ENCODE data around the gene CALD1.

The CALD1 gene

GRCh38 chr7:134752006-134752760, 27.3 kb upstream of the CALD1 start:
- Mint-ChIP-seq H3K4me3 (no peak overlapping the region), H3K27me3 (no peaks in the 10 kb centered on the region), H3K4me1 (no peaks in the 10 kb centered on the region), H3K9me3 (no peaks in the 10 kb centered on the region), H3K36me3 (no peaks in the 10 kb centered on the region), H3K27ac (no peak overlapping the region)

GRCh38 chr7:134755422-134756022, 23.9 kb upstream of the CALD1 start:
- peaks cover 8% of the 10 kb centered on the region for H3K4me1 Mint-ChIP-seq
- H3K36me3 Mint-ChIP-seq, result peaks cover 5% of the 10 kb centered on the region
- H3K4me3 Mint-ChIP-seq, result no peak overlapping the region
- no peaks in the 10 kb centered on the region for H3K27me3 Mint-ChIP-seq
- no peak overlapping the region for H3K27ac Mint-ChIP-seq
- H3K9me3 Mint-ChIP-seq, result no peaks in the 10 kb centered on the region

GRCh38 chr7:134757938-134758337, 21.5 kb upstream of the CALD1 start:
- no peak overlapping the region for H3K27ac Mint-ChIP-seq
- H3K36me3 Mint-ChIP-seq, result peaks cover 5% of the 10 kb centered on the region
- peaks cover 16% of the 10 kb centered on the region for H3K4me1 Mint-ChIP-seq
- H3K9me3 Mint-ChIP-seq, result no peaks in the 10 kb centered on the region
- H3K27me3 Mint-ChIP-seq, result no peaks in the 10 kb centered on the region
- H3K4me3 Mint-ChIP-seq, result no peak overlapping the region

- H3K4me3 Mint-ChIP-seq, result no peak overlapping the region
- peaks cover 16% of the 10 kb centered on the region for H3K4me1 Mint-ChIP-seq
- H3K27ac Mint-ChIP-seq, result no peak overlapping the region
- peaks cover 6% of the 10 kb centered on the region for H3K36me3 Mint-ChIP-seq
- no peaks in the 10 kb centered on the region for H3K27me3 Mint-ChIP-seq
- no peaks in the 10 kb centered on the region for H3K9me3 Mint-ChIP-seq
Observed at GRCh38 chr7:134758981-134759380, 20.5 kb upstream of the CALD1 start.

GRCh38 chr7:134761266-134761665, 18.2 kb upstream of the CALD1 start:
- Mint-ChIP-seq H3K27me3 (no peaks in the 10 kb centered on the region), H3K4me3 (no peak overlapping the region), H3K4me1 (peaks cover 16% of the 10 kb centered on the region), H3K27ac (no peak overlapping the region), H3K9me3 (no peaks in the 10 kb centered on the region), H3K36me3 (peaks cover 8% of the 10 kb centered on the region)

GRCh38 chr7:134763960-134764359, 15.5 kb upstream of the CALD1 start:
- Mint-ChIP-seq H3K36me3 (peaks cover 8% of the 10 kb centered on the region), H3K4me3 (no peak overlapping the region), H3K9me3 (no peaks in the 10 kb centered on the region), H3K4me1 (peaks cover 16% of the 10 kb centered on the region), H3K27me3 (no peaks in the 10 kb centered on the region), H3K27ac (no peak overlapping the region)

GRCh38 chr7:134764365-134764764, 15.1 kb upstream of the CALD1 start:
- no peak overlapping the region for H3K4me3 Mint-ChIP-seq
- no peaks in the 10 kb centered on the region for H3K9me3 Mint-ChIP-seq
- peaks cover 8% of the 10 kb centered on the region for H3K36me3 Mint-ChIP-seq
- no peaks in the 10 kb centered on the region for H3K27me3 Mint-ChIP-seq
- peaks cover 16% of the 10 kb centered on the region for H3K4me1 Mint-ChIP-seq
- H3K27ac Mint-ChIP-seq, result no peak overlapping the region

GRCh38 chr7:134766779-134767519, 12.5 kb upstream of the CALD1 start:
- H3K4me3 Mint-ChIP-seq, result no peak overlapping the region
- peaks cover 5% of the 10 kb centered on the region for H3K36me3 Mint-ChIP-seq
- H3K27ac Mint-ChIP-seq, result no peak overlapping the region
- H3K27me3 Mint-ChIP-seq, result no peaks in the 10 kb centered on the region
- H3K4me1 Mint-ChIP-seq, result no peaks in the 10 kb centered on the region
- H3K9me3 Mint-ChIP-seq, result no peaks in the 10 kb centered on the region

GRCh38 chr7:134767520-134768168, 11.8 kb upstream of the CALD1 start:
- Mint-ChIP-seq H3K36me3 (peaks cover 5% of the 10 kb centered on the region), H3K27me3 (no peaks in the 10 kb centered on the region), H3K4me1 (no peaks in the 10 kb centered on the region), H3K9me3 (no peaks in the 10 kb centered on the region), H3K4me3 (no peak overlapping the region), H3K27ac (no peak overlapping the region)

GRCh38 chr7:134768243-134768642, 11.2 kb upstream of the CALD1 start:
- no peaks in the 10 kb centered on the region for H3K27me3 Mint-ChIP-seq
- H3K36me3 Mint-ChIP-seq, result peaks cover 3% of the 10 kb centered on the region
- H3K4me3 Mint-ChIP-seq, result no peak overlapping the region
- no peaks in the 10 kb centered on the region for H3K9me3 Mint-ChIP-seq
- no peaks in the 10 kb centered on the region for H3K4me1 Mint-ChIP-seq
- H3K27ac Mint-ChIP-seq, result no peak overlapping the region

- Mint-ChIP-seq H3K36me3 (peaks cover 7% of the 10 kb centered on the region), H3K9me3 (no peaks in the 10 kb centered on the region), H3K4me3 (no peak overlapping the region), H3K27me3 (no peaks in the 10 kb centered on the region), H3K4me1 (no peaks in the 10 kb centered on the region), H3K27ac (no peak overlapping the region)
Observed at GRCh38 chr7:134770676-134771075, 8.8 kb upstream of the CALD1 start.

GRCh38 chr7:134771111-134771510, 8.3 kb upstream of the CALD1 start:
- no peaks in the 10 kb centered on the region for H3K4me1 Mint-ChIP-seq
- peaks cover 6% of the 10 kb centered on the region for H3K36me3 Mint-ChIP-seq
- H3K9me3 Mint-ChIP-seq, result no peaks in the 10 kb centered on the region
- no peaks in the 10 kb centered on the region for H3K27me3 Mint-ChIP-seq
- H3K4me3 Mint-ChIP-seq, result no peak overlapping the region
- no peak overlapping the region for H3K27ac Mint-ChIP-seq

GRCh38 chr7:134771889-134772288, 7.5 kb upstream of the CALD1 start:
- no peak overlapping the region for H3K27ac Mint-ChIP-seq
- peaks cover 6% of the 10 kb centered on the region for H3K36me3 Mint-ChIP-seq
- H3K9me3 Mint-ChIP-seq, result no peaks in the 10 kb centered on the region
- H3K27me3 Mint-ChIP-seq, result no peaks in the 10 kb centered on the region
- no peak overlapping the region for H3K4me3 Mint-ChIP-seq
- H3K4me1 Mint-ChIP-seq, result no peaks in the 10 kb centered on the region

GRCh38 chr7:134772401-134772800, 7.0 kb upstream of the CALD1 start:
- Mint-ChIP-seq H3K36me3 (peaks cover 6% of the 10 kb centered on the region), H3K27ac (no peak overlapping the region), H3K4me3 (no peak overlapping the region), H3K27me3 (no peaks in the 10 kb centered on the region), H3K4me1 (no peaks in the 10 kb centered on the region), H3K9me3 (no peaks in the 10 kb centered on the region)

- no peaks in the 10 kb centered on the region for H3K9me3 Mint-ChIP-seq
- no peak overlapping the region for H3K27ac Mint-ChIP-seq
- H3K27me3 Mint-ChIP-seq, result no peaks in the 10 kb centered on the region
- H3K4me1 Mint-ChIP-seq, result no peaks in the 10 kb centered on the region
- H3K4me3 Mint-ChIP-seq, result no peak overlapping the region
- H3K36me3 Mint-ChIP-seq, result peaks cover 6% of the 10 kb centered on the region
Observed at GRCh38 chr7:134773164-134773563, 6.3 kb upstream of the CALD1 start.

GRCh38 chr7:134774119-134774518, 5.3 kb upstream of the CALD1 start:
- Mint-ChIP-seq H3K9me3 (no peaks in the 10 kb centered on the region), H3K27me3 (no peaks in the 10 kb centered on the region), H3K4me3 (no peak overlapping the region)

More at GRCh38 chr7:134774119-134774518, 5.3 kb upstream of the CALD1 start:
- Mint-ChIP-seq H3K4me1 (no peaks in the 10 kb centered on the region), H3K27ac (no peak overlapping the region), H3K36me3 (peaks cover 6% of the 10 kb centered on the region)

Data from activated naive CD4-positive, alpha-beta T cell treated with anti-CD3 and anti-CD28 coated beads, Interleukin-2, amount 50 U/mL, for 24 hours (primary cell).